ENCODE data around the gene HIGD2A.

DNA sequence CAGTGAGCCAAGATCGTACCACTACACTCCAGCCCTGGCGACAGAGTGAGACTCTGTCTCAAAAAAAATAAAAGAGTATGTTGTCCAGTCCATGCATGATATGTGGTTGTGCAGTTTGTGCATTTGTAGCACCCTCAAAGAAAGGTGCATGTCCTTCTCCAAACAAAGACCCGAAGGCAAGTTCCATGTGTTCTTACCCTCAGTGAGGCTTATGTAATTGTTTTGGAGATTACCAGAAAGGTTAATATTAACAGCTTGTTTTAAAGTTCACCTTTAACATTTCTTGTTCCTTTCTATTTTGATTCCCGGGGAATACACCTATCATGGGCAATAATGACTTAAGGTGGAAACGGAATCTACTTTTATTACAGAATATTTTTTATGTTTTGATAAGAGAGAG, 49.2 kb upstream of the HIGD2A start:
- TF ChIP-seq, protein P1, sequence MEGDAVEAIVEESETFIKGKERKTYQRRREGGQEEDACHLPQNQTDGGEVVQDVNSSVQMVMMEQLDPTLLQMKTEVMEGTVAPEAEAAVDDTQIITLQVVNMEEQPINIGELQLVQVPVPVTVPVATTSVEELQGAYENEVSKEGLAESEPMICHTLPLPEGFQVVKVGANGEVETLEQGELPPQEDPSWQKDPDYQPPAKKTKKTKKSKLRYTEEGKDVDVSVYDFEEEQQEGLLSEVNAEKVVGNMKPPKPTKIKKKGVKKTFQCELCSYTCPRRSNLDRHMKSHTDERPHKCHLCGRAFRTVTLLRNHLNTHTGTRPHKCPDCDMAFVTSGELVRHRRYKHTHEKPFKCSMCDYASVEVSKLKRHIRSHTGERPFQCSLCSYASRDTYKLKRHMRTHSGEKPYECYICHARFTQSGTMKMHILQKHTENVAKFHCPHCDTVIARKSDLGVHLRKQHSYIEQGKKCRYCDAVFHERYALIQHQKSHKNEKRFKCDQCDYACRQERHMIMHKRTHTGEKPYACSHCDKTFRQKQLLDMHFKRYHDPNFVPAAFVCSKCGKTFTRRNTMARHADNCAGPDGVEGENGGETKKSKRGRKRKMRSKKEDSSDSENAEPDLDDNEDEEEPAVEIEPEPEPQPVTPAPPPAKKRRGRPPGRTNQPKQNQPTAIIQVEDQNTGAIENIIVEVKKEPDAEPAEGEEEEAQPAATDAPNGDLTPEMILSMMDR (IDR thresholded peaks at IDR 0.05; ENCODE audit: insufficient read depth, low read depth, low read length), result no peak
- no peak for TF ChIP-seq EZH2 (IDR thresholded peaks at IDR 0.05; ENCODE audit: insufficient read depth, low read length)

Measured in astrocyte (in vitro differentiated cells and primary cell).